GM10266 (cell line): ENCODE data around the gene APOL4.
"Not testable (repeated sequence)": the region's sequence is repeated elsewhere in the genome, so short reads cannot be mapped to it uniquely, and the experiment has no call there.

Source experiments
- DNase-seq: peaks from one replicate; pipeline ENCODE4 v3.0.0; 2012; ENCODE audit errors: extremely low spot score
- TF ChIP-seq, protein P1 (sequence below): IDR thresholded peaks from 2 replicates; pipeline ENCODE4 v1.5.1; 2012; ENCODE audit warnings: mild to moderate bottlenecking, low read depth; ENCODE audit not compliant: control insufficient read depth, insufficient read depth; ENCODE audit errors: missing control alignments

Gene APOL4

DNA sequence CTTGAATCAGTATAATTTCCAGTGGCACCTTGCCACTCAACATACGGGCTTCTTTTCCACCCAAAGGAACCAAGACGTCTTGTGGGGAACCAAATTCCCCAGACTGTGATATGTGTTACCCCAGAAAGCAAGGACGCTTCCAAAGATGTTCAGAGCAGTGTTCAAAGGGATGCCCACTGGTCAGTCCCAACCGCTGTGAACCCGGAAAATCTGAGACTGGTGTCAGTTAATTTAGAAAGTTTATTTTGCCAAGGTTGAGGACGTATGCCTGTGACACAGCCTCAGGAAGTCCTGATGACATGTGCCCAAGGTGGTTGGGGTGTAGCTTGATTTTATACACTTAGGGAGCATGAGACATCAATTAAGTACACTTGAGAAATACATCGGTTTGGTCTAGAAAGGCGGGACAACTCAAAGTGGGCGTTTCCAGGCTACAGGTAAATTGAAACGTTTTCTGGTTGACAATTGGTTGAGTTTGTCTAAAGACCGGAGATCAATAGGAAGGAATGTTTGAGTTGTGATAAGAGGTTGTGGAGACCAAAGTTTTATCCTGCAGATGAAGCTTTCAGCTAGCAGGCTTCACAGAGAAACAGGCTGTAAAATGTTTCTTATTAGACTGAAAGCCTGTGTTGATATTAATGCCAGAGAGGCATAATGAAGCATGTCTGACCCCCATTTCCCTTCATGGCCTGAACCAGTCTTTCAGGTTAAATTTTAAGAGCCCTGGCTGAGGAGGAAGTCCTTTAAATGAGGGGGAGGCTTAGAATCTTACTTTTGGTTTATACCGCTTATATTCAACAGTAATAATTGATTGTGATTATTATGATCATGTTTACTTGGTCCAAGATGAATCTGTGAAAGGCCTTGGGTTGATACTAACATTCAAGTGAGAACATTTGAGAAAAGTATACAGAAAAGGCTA is 47.8 kb downstream of the APOL4 start:
- TF ChIP-seq, protein P1, sequence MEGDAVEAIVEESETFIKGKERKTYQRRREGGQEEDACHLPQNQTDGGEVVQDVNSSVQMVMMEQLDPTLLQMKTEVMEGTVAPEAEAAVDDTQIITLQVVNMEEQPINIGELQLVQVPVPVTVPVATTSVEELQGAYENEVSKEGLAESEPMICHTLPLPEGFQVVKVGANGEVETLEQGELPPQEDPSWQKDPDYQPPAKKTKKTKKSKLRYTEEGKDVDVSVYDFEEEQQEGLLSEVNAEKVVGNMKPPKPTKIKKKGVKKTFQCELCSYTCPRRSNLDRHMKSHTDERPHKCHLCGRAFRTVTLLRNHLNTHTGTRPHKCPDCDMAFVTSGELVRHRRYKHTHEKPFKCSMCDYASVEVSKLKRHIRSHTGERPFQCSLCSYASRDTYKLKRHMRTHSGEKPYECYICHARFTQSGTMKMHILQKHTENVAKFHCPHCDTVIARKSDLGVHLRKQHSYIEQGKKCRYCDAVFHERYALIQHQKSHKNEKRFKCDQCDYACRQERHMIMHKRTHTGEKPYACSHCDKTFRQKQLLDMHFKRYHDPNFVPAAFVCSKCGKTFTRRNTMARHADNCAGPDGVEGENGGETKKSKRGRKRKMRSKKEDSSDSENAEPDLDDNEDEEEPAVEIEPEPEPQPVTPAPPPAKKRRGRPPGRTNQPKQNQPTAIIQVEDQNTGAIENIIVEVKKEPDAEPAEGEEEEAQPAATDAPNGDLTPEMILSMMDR: no peak
- DNase-seq: no peak

DNA sequence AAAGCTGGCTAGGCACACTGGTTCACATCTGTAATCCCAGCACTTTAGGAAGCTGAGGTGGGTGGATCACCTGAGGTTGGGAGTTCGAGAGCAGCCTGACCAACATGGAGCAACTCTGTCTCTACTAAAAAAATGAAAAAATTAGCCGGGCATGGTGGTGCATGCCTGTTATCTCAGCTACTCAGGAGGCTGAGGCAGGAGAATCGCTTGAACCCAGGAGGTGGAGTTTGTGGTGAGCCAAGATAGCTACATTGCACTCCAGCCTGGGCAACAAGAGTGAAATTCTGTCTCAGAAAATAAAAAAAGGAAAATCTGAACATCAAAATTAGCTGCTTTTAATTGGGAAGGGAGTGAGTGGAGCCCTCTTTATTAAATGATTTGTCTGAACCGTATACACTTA is 48.8 kb downstream of the APOL4 start:
- DNase-seq: not testable (repeated sequence)

DNA sequence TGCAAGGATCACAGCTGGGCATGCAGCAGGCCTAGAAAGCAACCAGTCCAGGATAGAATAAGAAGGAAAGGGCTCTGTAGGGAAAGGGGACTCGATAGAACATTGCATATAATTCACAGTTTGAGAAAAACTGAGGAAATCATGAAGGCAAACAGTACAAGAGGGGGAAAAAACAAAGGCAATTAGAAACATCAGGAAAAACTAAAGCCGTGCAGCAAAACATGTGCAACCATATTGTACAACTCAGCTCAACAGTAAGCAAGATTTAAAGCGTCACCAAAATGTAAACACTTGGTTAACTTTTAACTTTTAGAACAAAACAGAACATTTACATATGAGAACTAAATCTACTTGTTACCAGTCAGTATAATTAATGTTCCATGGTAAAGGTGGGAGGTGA is 49.5 kb downstream of the APOL4 start:
- DNase-seq: no peak
- TF ChIP-seq, protein P1: no peak

DNA sequence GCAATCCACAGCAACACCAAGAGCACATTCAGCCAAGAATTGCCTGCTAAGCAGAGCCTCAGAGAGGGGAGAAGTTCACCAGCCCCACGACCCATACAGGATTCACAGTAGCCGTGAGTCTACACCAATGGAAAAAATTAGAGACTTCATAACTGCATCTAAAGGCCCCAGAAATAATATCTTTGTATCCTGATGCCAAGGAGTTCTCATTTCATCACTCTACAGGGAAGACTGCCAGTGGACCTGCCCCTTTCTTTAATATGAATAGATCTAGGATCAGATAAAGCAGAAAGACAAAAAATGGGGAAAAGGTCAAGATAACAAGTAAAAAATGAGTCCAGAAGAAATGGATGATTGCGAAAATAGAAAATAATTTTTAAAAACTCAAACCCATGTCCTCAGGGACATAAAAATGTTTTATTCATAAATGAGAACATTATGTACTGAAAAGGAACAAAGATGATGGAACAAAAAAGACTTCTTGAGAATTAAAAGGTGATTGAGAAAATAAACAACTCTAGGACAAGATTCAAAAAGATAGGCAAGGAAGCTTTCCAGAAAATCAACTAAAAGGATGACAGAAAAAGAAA is 50.5 kb downstream of the APOL4 start:
- DNase-seq: no peak
- TF ChIP-seq, protein P1: no peak

DNA sequence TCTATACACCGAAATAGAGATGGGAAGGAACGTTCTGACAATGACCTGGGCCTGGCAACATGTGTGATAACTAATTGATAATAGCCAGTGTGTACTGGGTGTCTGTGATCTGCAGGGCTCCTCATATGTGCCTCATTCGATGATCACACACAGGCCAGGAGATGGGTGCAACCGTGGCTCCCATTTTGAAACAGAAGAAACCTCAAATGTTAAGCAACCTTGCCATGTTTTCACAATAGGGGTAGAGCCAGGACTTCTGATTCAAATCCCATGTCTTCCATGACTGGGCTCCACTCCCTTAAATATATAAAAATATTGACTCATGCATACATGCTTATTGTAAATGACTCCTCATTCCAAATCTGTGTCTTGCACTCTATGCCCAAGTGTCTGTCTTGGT is 52.2 kb downstream of the APOL4 start:
- TF ChIP-seq, protein P1: no peak
- no peak for DNase-seq

DNA sequence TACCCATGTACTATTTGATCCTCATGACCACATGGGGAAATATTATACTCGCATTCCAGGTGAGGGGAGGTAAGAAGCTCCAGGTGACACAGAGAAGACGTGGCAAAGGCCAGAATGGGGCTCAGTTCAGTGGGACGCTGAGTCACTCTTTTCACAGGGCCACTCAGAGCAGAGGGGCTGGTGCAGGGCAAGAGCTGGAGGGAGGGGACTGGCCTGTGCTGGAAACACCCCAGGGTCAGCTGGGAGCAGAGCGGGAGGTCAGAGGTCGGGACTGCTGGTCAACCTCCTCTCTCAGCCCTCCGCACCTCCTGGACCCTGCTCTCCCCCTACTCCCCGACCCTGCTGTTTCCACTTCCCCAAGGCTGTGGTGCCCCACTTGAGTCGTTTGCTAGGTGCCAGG is 53.2 kb downstream of the APOL4 start:
- no peak for DNase-seq
- TF ChIP-seq, protein P1: no peak

DNA sequence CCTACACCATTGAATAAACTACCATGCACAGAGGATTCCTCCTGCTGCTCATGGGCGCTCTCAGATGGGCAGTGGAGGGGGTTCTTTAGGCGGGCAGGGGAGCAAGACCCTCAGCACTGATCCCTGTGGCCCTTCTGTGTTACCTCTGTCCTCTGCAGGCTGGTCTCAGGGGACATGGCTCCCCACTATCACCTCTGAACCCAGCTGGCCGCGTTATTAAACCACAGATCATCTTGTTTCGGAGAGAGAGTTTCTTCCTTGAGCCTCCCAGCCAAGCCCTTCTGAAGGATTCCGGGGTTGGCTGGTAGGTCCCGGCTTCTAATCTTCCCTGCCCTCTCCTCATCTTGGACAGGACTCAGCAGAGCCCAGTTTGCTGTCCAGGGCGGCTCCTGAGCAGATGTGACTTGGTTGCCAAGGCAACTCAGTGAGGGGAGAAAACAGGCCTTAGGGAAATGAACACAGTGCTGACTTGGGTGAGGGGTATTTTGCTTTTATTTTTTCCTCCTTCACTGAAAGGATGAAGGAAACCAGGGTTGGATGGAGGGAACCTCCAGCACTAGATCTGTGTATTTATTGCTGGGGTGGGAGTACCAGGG is 54.3 kb downstream of the APOL4 start:
- DNase-seq: no peak
- TF ChIP-seq, protein P1: no peak
